OCI-LY3 (cell line): ENCODE measurements around the gene SMARCE1.

Experiments used
- CTCF ChIP-seq: fragments of 200-600, 300-600 bp; sonication (generic); IDR thresholded peaks from 2 replicates; pipeline ENCODE4 v1.5.1; 2014; ENCODE audit warnings: antibody characterized with exemption, low read length, low read depth
- EZH2phosphoT487 ChIP-seq: fragments of 200-600 bp; shearing (Covaris generic); IDR thresholded peaks from 2 replicates; pipeline ENCODE4 v1.6.1; 2018; ENCODE audit warnings: antibody characterized with exemption, mixed run types, low read depth

GRCh38 chr17:40678902-40679522 lies 31.4 kb upstream of the SMARCE1 start:
- TF ChIP-seq CTCF (no peak), EZH2phosphoT487 (no peak)
